GM21515 (cell line): ENCODE data around the gene RBM44.
"Not testable (repeated sequence)": the region's sequence is repeated elsewhere in the genome, so short reads cannot be mapped to it uniquely, and the experiment has no call there.

ENCODE experiments used
- ATAC-seq: cut with Tn5 transposase; IDR thresholded peaks from one replicate; pipeline ENCODE4 v1.9.1; 2021; ENCODE audit not compliant: unreplicated experiment

Gene RBM44

GRCh38 chr2:237779521-237779920 lies 19.1 kb upstream of the RBM44 start:
- ATAC-seq: no peak

DNA sequence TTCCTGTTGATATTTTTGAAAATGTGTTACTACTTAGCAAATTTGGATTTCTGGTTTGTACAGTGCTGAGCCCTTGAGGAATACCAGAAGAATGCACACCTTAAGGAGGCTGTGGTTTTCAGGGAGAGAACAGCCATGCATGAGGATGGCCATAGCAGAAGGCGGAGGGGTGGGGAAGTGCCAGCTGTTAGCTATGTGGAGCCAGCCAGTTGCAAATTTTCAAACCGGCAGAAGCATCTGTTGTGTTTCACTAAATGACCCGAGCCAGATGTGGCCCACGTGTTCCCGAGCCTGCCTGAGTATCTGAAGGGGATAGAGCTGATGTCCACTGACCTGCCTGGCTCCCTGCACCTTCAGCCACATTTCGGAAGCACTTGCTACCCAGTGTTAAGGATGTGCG lies 16.4 kb upstream of the RBM44 start:
- ATAC-seq: no peak

DNA sequence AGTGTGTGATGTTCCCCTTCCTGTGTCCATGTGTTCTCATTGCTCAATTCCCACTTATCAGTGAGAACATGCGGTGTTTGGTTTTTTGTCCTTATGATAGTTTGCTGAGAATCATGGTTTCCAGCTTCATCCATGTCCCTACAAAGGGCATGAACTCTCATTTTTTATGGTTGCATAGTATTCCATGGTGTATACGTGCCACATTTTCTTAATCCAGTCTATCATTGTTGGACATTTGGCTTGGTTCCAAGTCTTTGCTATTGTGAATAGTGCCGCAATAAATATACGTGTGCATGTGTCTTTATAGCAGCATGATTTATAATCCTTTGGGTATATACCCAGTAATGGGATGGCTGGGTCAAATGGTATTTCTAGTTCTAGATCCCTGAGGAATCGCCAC lies 14.9 kb upstream of the RBM44 start:
- ATAC-seq: not testable (repeated sequence)

GRCh38 chr2:237786936-237787335 lies 11.6 kb upstream of the RBM44 start:
- no peak for ATAC-seq

GRCh38 chr2:237790353-237790752 lies 8.2 kb upstream of the RBM44 start:
- no peak for ATAC-seq

- ATAC-seq: no peak
Measured at GRCh38 chr2:237791977-237792727, 6.4 kb upstream of the RBM44 start.

- ATAC-seq: no peak
Measured at GRCh38 chr2:237797253-237797652, 1.3 kb upstream of the RBM44 start.

GRCh38 chr2:237799060-237799428 lies 465 bp downstream of the RBM44 start:
- no peak for ATAC-seq

DNA sequence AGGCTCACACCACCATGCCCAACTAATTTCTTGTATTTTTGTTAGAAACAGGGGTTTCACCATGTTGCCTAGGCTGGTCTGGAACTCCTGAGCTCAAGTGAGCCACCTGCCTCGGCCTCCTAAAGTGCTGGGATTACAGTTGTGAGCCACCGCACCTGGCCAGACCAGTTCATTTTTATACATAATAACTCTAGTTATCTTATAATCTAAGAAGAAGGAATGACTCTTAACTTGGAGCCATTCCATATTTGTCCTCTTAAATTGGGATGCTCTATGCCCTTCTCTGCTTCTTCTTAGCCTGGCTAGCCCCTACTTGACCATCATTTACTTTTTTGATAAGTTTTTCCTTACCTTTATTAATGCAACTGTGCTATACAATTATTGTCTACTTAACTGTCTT lies 2.9 kb downstream of the RBM44 start:
- ATAC-seq: no peak

DNA sequence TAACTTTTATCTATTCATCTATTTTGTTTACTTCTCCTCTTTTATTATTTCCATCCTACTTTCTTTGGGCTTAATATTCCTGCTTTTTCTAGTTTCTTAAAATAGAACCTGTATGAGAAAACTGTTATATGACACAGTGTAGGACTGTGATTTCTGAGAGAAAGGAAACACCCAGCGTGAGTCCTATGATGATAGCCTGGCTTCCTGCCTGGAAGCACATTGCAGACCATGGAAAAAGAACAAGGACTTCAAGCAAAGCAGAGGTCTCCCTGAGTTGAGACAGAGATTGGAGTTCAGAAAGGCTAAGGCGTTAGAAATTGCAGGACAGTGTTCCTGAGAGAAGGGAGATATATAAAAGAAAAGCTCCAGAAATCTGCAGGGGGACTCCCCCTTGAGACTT lies 7.8 kb downstream of the RBM44 start:
- ATAC-seq: no peak

DNA sequence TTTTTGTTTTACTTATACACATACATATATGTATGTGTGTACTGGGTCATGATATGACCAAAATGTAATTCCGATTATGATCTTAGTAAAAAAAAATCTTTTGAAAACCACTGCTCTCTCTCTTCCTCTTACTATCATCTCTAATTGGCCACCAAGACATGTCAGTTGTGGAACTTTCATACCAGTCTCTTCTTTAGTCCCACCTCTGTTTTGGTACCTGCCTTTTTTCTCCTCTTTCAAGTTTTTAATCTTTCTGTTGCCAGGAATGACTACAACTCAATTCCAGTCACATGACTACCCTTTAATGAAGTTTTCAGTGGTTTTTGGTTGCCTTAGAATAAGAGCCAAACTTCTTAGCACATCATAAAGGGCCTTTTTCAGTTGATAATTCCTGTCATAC lies 17.1 kb downstream of the RBM44 start:
- no peak for ATAC-seq

DNA sequence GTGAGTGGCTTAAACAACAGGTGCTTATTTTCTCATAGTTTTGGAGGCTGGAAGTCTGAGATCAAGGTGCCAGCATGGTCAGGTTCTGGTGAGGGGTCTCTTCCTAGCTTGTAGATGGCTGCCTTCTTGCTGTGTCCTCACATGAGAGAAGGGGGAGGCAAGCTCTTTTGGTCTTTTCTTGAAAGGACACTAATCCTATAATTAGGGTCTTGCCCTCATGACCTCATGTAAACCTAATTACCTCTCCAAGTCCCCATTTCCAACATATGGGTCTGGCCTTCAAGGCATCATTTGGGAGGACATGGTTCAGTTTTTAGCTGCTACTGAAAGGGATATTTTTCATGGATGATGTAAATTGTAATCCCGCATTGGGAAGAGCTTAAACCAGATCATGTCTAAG lies 18.0 kb downstream of the RBM44 start:
- ATAC-seq: no peak

GRCh38 chr2:237818066-237818473 lies 19.5 kb downstream of the RBM44 start:
- no peak for ATAC-seq

- ATAC-seq: no peak
Measured at GRCh38 chr2:237819231-237819630, 20.7 kb downstream of the RBM44 start.

GRCh38 chr2:237820421-237820820 lies 21.8 kb downstream of the RBM44 start:
- no peak for ATAC-seq

DNA sequence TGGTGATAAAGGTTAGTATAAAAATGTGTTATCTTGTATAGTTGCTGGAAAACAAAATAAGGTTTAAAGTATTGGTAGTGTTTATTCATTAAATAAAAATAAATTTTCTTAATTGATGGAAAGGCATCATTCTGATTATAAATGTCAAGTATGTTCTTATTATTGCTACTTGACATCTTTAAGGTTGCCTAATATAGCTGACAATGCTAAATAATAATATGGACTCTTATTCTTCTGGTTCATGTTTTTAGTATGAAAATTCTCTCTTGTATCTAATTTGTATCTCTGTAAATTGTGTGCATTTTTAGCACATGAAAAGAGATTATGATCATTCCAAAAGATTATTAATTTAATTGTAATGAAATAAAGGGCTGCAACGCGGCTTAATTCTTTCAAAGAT lies 25.0 kb downstream of the RBM44 start:
- no peak for ATAC-seq

DNA sequence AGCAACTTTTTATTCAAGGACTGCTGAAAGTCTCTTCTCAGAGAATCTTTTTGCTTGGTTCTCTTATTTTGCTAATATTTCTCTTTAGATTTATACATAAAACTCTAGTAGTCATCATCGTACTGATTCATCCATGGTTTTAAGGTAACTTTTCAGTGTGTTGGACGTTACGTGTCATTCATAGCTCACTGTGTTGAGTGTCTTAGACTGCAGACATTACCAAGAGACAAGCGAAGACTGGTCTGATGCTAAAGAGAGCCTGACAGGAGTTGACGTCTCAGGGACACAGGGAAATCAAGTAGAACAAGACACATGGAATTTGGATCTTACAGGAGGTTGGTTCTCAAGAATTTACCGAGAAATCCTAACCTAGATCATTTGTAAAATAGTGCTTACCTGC lies 25.5 kb downstream of the RBM44 start:
- ATAC-seq: no peak

DNA sequence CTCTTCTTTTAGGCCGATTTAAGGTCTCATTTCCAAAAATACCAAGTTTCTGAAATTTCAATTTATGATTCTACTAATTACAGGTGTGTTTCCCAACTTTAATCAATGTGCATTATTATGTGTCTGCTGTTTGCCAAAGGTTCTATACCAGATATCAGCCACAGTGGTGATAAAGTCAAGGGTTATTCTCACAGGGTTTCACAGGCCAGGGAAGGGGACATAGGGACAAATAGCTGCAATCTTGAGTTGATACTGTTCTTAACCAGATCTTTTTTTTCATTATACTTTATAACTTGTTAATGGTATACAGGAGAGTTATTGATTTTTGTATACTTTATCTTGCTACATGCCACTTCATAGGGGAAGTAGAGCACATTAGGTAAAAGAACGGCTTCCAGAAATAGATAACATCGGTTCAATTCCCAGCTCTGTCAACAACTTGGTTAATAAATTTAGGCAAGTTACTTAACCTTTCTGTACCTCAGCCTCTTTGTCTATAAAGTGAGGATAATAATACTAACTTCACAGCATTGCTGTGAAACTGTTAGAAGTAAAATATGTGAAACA lies 28.9 kb downstream of the RBM44 start:
- ATAC-seq: no peak

- ATAC-seq: no peak
Measured at GRCh38 chr2:237830522-237830921, 31.9 kb downstream of the RBM44 start.

GRCh38 chr2:237833546-237833945 lies 35.0 kb downstream of the RBM44 start:
- no peak for ATAC-seq

GRCh38 chr2:237835372-237835771 lies 36.8 kb downstream of the RBM44 start:
- no peak for ATAC-seq

DNA sequence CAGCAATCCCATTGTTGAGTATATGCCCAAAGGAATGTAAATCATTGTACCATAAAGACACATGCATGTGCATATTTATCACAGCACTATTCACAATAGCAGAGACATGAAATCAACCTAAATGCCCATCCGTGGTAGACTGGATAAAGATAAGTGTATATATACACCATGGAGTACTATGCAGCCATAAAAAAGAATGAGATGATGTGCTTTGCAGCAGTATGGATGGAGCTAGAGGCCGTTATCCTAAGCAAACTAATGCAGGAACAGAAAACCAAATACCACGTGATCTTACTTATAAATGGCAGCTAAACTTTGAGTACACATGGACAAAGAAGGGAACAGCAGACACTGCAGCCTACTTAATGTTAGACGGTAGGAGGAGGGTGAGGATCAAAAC lies 42.5 kb downstream of the RBM44 start:
- ATAC-seq: no peak

DNA sequence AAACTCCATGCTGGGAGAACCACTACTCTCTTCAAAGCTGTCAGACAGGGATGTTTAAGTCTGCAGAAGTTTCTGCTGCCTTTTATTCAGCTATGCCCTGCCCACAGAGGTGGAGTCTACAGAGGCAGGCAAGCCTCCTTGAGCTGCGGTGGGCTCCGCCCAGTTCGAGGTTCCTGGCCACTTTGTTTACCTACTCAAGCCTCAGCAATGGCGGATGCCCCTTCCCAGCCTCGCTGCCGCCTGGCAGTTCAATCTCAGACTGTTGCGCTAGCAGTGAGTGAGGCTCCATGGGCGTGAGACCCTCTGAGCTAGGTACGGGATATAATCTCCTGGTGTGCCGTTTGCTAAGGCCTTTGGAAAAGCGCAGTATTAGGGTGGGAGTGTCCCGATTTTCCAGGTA lies 50.4 kb downstream of the RBM44 start:
- ATAC-seq: not testable (repeated sequence)
